H1 (cell line): Measurements from ENCODE around the gene CPEB1. TPM values are rescaled to one million over a fixed set of nuclear protein-coding genes. Genes with fewer than 3 reads are reported as not detected.

Experiments used
- CTCF ChIA-PET: fragments of 300-600 bp; sonication (Branson Sonifier 250); formaldehyde crosslinking; loops from one replicate; lab custom pipeline; 2021; ENCODE audit not compliant: partially characterized antibody; lab: Charles Lee
- POLR2A ChIA-PET: fragments of 300-600 bp; sonication (Branson Sonifier 250); formaldehyde crosslinking; loops from one replicate; lab custom pipeline; 2021; ENCODE audit warnings: inconsistent platforms; ENCODE audit not compliant: partially characterized antibody; lab: Charles Lee
- DNase-seq, 2 experiments: peaks; one replicate each; pipeline versions ENCODE4 v3.0.0 to v3.0.0-alpha.2; 2010 to 2022; ENCODE audit warnings: low spot score in 2 of 2, low read depth in 1 of 2, mixed read lengths in 1 of 2
- FAIRE-seq: peaks from 2 replicates; lab custom pipeline; 2011; peaks lifted over from hg19 to GRCh38; lab: Jason Lieb, UNC
- H2AFZ ChIP-seq: 2 replicates; pipeline ENCODE4 v1.8.1; 2012; ENCODE audit warnings: low read length, inconsistent platforms
- H2AK5ac ChIP-seq: 2 replicates; pipeline ENCODE4 v1.6.1; 2013; ENCODE audit warnings: low read depth, low read length
- H2BK120ac ChIP-seq: replicated peaks from 2 replicates; pipeline ENCODE3; 2013; ENCODE audit warnings: low read depth, low read length, inconsistent platforms
- H2BK12ac ChIP-seq: 2 replicates; pipeline ENCODE4 v1.6.1; 2013; ENCODE audit warnings: low read depth, low read length
- H2BK15ac ChIP-seq: 2 replicates; pipeline ENCODE4 v1.6.1; 2013; ENCODE audit warnings: low read length
- H2BK20ac ChIP-seq: 2 replicates; pipeline ENCODE4 v1.6.1; 2013; ENCODE audit warnings: low read length
- H2BK5ac ChIP-seq: 2 replicates; pipeline ENCODE4 v1.6.1; 2013; ENCODE audit warnings: low read depth, low read length
- H3K14ac ChIP-seq: 2 replicates; pipeline ENCODE4 v1.6.1; 2013; ENCODE audit warnings: inconsistent platforms; ENCODE audit not compliant: insufficient read length
- H3K18ac ChIP-seq: 2 replicates; pipeline ENCODE4 v1.6.1; 2013; ENCODE audit warnings: low read length; ENCODE audit errors: extremely low read depth
- H3K23ac ChIP-seq: 2 replicates; pipeline ENCODE4 v1.6.1; 2013; ENCODE audit warnings: inconsistent platforms; ENCODE audit not compliant: insufficient read length
- H3K23me2 ChIP-seq: 2 replicates; pipeline ENCODE4 v1.6.1; 2013; ENCODE audit warnings: low read depth, low read length
- H3K27ac ChIP-seq: 2 replicates; pipeline ENCODE4 v1.6.1; 2011; ENCODE audit warnings: low read depth, low read length, inconsistent platforms
- H3K27me3 ChIP-seq, 4 experiments: replicated peaks in 1 of 4; 1 replicate in 1 of 4; 2 replicates in 3 of 4; pipeline versions ENCODE4 v1.6.1 to v1.8.1; 2011 to 2013; ENCODE audit warnings: low read length in 3 of 4, mild to moderate bottlenecking in 3 of 4, inconsistent platforms in 2 of 4, mixed read lengths in 2 of 4, moderate library complexity in 1 of 4; ENCODE audit not compliant: control insufficient read depth in 3 of 4, insufficient read depth in 3 of 4; ENCODE audit errors: extremely low read depth in 1 of 4
- H3K36me3 ChIP-seq, 4 experiments: 2 replicates each; pipeline versions ENCODE4 v1.6.1 to v1.8.1; 2011 to 2013; ENCODE audit warnings: mild to moderate bottlenecking in 4 of 4, low read length in 3 of 4, moderate library complexity in 2 of 4, control low read depth in 1 of 4, inconsistent platforms in 1 of 4; ENCODE audit not compliant: insufficient read depth in 4 of 4, control insufficient read depth in 2 of 4
- H3K4ac ChIP-seq: replicated peaks from 2 replicates; pipeline ENCODE3; 2013; ENCODE audit warnings: low read length, low read depth, mixed read lengths, inconsistent platforms; ENCODE audit not compliant: insufficient read length
- H3K4me1 ChIP-seq, 4 experiments: replicated peaks in 1 of 4; 1 replicate in 1 of 4; 2 replicates in 3 of 4; pipeline versions ENCODE4 v1.6.1 to v1.8.1; 2011 to 2013; ENCODE audit warnings: low read length in 3 of 4, inconsistent platforms in 2 of 4, mixed read lengths in 1 of 4; ENCODE audit not compliant: insufficient read depth in 4 of 4, control insufficient read depth in 3 of 4
- H3K4me2 ChIP-seq, 2 experiments: 2 replicates each; pipeline versions ENCODE4 v1.6.1 to v1.8.1; 2011 to 2013; ENCODE audit warnings: low read depth in 2 of 2, low read length in 2 of 2, control low read depth in 1 of 2, inconsistent platforms in 1 of 2, mild to moderate bottlenecking in 1 of 2; ENCODE audit not compliant: insufficient read depth in 1 of 2
- H3K4me3 ChIP-seq, 4 experiments: fragments of 200-600, 300-600 bp in 1 of 4; sonication (generic), shearing (Covaris generic), sonication (Bioruptor Twin) in 1 of 4; 2 replicates each; pipeline versions ENCODE4 v1.5.1 to v1.8.1; 2011 to 2016; ENCODE audit warnings: low read length in 4 of 4, low read depth in 3 of 4, control low read depth in 2 of 4, inconsistent platforms in 2 of 4, mild to moderate bottlenecking in 2 of 4, mixed read lengths in 1 of 4, moderate library complexity in 1 of 4; ENCODE audit not compliant: insufficient read depth in 2 of 4; ENCODE audit errors: extremely low read depth in 1 of 4
- H3K56ac ChIP-seq: replicated peaks from 2 replicates; pipeline ENCODE3; 2013; ENCODE audit warnings: low read depth, mild to moderate bottlenecking, mixed read lengths, low read length, inconsistent platforms; ENCODE audit not compliant: insufficient read length
- H3K79me1 ChIP-seq: 2 replicates; pipeline ENCODE4 v1.6.1; 2013; ENCODE audit warnings: low read depth, low read length, control low read depth
- H3K79me2 ChIP-seq, 2 experiments: 2 replicates each; pipeline versions ENCODE4 v1.6.1 to v1.8.1; 2012 to 2013; ENCODE audit warnings: low read length in 2 of 2, mild to moderate bottlenecking in 2 of 2, inconsistent platforms in 1 of 2; ENCODE audit not compliant: insufficient read depth in 2 of 2, control insufficient read depth in 1 of 2
- H3K9ac ChIP-seq, 4 experiments: replicated peaks in 1 of 4; 1 replicate in 1 of 4; 2 replicates in 3 of 4; pipeline versions ENCODE4 v1.6.1 to v1.8.1; 2011 to 2013; ENCODE audit warnings: low read depth in 3 of 4, low read length in 3 of 4, control low read depth in 2 of 4, mild to moderate bottlenecking in 2 of 4, moderate library complexity in 2 of 4, inconsistent platforms in 1 of 4; ENCODE audit errors: extremely low read depth in 1 of 4
- H3K9me3 ChIP-seq, 2 experiments: 2 replicates each; pipeline versions ENCODE4 v1.6.1 to v1.8.1; 2012 to 2013; ENCODE audit warnings: mild to moderate bottlenecking in 2 of 2, moderate library complexity in 2 of 2, control low read depth in 1 of 2, inconsistent platforms in 1 of 2, low read depth in 1 of 2, low read length in 1 of 2, mixed read lengths in 1 of 2; ENCODE audit not compliant: insufficient read depth in 2 of 2
- H4K20me1 ChIP-seq, 2 experiments: replicated peaks in 1 of 2; 2 replicates each; pipeline versions ENCODE3 to v1.8.1; 2011 to 2013; ENCODE audit warnings: inconsistent platforms in 2 of 2, low read length in 2 of 2, mild to moderate bottlenecking in 1 of 2; ENCODE audit not compliant: insufficient read depth in 2 of 2, control insufficient read depth in 1 of 2
- H4K5ac ChIP-seq: 2 replicates; pipeline ENCODE4 v1.6.1; 2013; ENCODE audit warnings: low read length, low read depth, mixed read lengths, inconsistent platforms; ENCODE audit not compliant: insufficient read length
- H4K8ac ChIP-seq: 2 replicates; pipeline ENCODE4 v1.8.0; 2013; ENCODE audit warnings: mild to moderate bottlenecking, moderate library complexity, low read length, inconsistent platforms; ENCODE audit not compliant: insufficient read depth; ENCODE audit errors: extremely low read depth
- H4K91ac ChIP-seq: replicated peaks from 2 replicates; pipeline ENCODE3; 2013; ENCODE audit warnings: low read length, mixed read lengths, inconsistent platforms; ENCODE audit not compliant: insufficient read length
- BRCA1 ChIP-seq: IDR thresholded peaks from 2 replicates; pipeline ENCODE4 v1.6.1; 2012; ENCODE audit warnings: low read depth, low read length, improper control_type of control experiment
- CEBPB ChIP-seq: IDR thresholded peaks from 2 replicates; pipeline ENCODE4 v1.6.1; 2012; ENCODE audit warnings: low read depth, low read length
- CHD1 ChIP-seq: IDR thresholded peaks from 2 replicates; pipeline ENCODE4 v1.6.1; 2012; ENCODE audit warnings: low read depth, low read length, improper control_type of control experiment
- EGR1 ChIP-seq: IDR thresholded peaks from 2 replicates; pipeline ENCODE4 v1.6.1; 2011; ENCODE audit warnings: low read depth, low read length, borderline replicate concordance
- JUN ChIP-seq: IDR thresholded peaks from 2 replicates; pipeline ENCODE4 v1.6.1; 2011; ENCODE audit warnings: low read depth, mild to moderate bottlenecking, improper control_type of control experiment, low read length
- RNF2 ChIP-seq: fragments of 200-900, 300-1000 bp; sonication (generic); IDR thresholded peaks from 2 replicates; pipeline ENCODE4 v1.7.1; 2016; ENCODE audit warnings: borderline replicate concordance, low read depth, mild to moderate bottlenecking, antibody characterized with exemption, low read length; ENCODE audit not compliant: poor library complexity, severe bottlenecking; ENCODE audit errors: missing control alignments
- SIN3A ChIP-seq, 2 experiments: IDR thresholded peaks in 1 of 2; conservative IDR thresholded peaks in 1 of 2; 2 replicates each; pipeline ENCODE4 v1.6.1; 2011 to 2012; ENCODE audit warnings: low read length in 2 of 2, improper control_type of control experiment in 1 of 2, low read depth in 1 of 2, mild to moderate bottlenecking in 1 of 2
- SUZ12 ChIP-seq: fragments of 200-600 bp; sonication (generic); IDR thresholded peaks from 2 replicates; pipeline ENCODE4 v1.6.1; 2012; ENCODE audit warnings: mild to moderate bottlenecking, inconsistent platforms, low read length, moderate library complexity, mixed read lengths
- WGBS, 2 experiments: shearing (Covaris generic) in 1 of 2; methylation state at CpG; one replicate each; pipeline versions ENCODE4 v1.1.6 to v1.1.7; 2013 to 2015; ENCODE audit warnings: low lambda C conversion rate in 2 of 2, mixed read lengths in 2 of 2, inconsistent platforms in 1 of 2, low coverage in 1 of 2, missing lambda C conversion rate in 1 of 2; ENCODE audit not compliant: insufficient replicate concordance in 2 of 2, insufficient coverage in 1 of 2, insufficient read length in 1 of 2; ENCODE audit errors: extremely low coverage in 1 of 2, missing lambda C conversion rate in 1 of 2; 5-methylcytosine and 5-hydroxymethylcytosine counted together
- polyA plus RNA-seq, 7 experiments: library from polyadenylated mRNA; depleted of rRNA in 3 of 7; stranded (reverse) in 5 of 7; unstranded in 2 of 7; fragments of >200 nt in 5 of 7; fragments of 200-250 nt in 2 of 7; gene quantifications; 1 replicate in 5 of 7; 2 replicates in 1 of 7; 4 replicates in 1 of 7; pipeline versions ENCODE4 v1.2.1 to v1.2.3, GENCODE V29; 2011 to 2013; ENCODE audit warnings: missing spikeins in 2 of 7, mixed read lengths in 2 of 7
- total RNA-seq: library from RNA; stranded (reverse); fragmentation: NEBNext Ultra II Directional; extraction: Animal tissue kit (Norgen Biotek cat#: 25700); gene quantifications from 2 replicates; pipeline ENCODE4 v1.2.1, GENCODE V29; 2021

The CPEB1 gene
- total and polyA plus RNA-seq, 2 of the 8 experiments (the other 6 are each of a cell fraction or from before 2014, with no cell fraction given) = 4.4 to 4.5 TPM

GRCh38 chr15:82613747-82614146, 33.4 kb downstream of the CPEB1 start:
- no peaks in the 10 kb centered on the region for H3K27me3 ChIP-seq
- no peak overlapping the region for H2BK20ac ChIP-seq
- H3K18ac ChIP-seq = no peak overlapping the region
- no peak overlapping the region for H2BK120ac ChIP-seq
- ChIA-PET CTCF (interaction anchor here (1.8 kb wide), 1 partner anchor 8 kb away, joined by 9 read pairs; no protein-coding TSS in a partner anchor), POLR2A (interaction anchor here (1.1 kb wide), 2 partner anchors 71 to 76 kb away, joined by 3 read pairs; no protein-coding TSS in a partner anchor)
- no peak overlapping the region for H3K4me3 ChIP-seq
- H3K27ac ChIP-seq = no peak overlapping the region
- no peaks in the 10 kb centered on the region for H3K79me1 ChIP-seq
- H3K23ac ChIP-seq = no peak overlapping the region
- no peaks in the 10 kb centered on the region for H4K20me1 ChIP-seq
- no peak overlapping the region for H3K4me2 ChIP-seq
- no peak overlapping the region for H2BK15ac ChIP-seq
- H3K4me1 ChIP-seq = no peaks in the 10 kb centered on the region
- H4K8ac ChIP-seq = no peak overlapping the region
- no peak for TF ChIP-seq RNF2
- TF ChIP-seq SUZ12 = no peak
- TF ChIP-seq JUN = no peak
- TF ChIP-seq EGR1 = no peak
- no peak for TF ChIP-seq SIN3A (conservative IDR thresholded peaks at IDR 0.05 in 1 of 2, IDR thresholded peaks at IDR 0.05 in 1 of 2; ENCODE audit: low read depth in 1 of 2, low read length in 2 of 2)
- no peak for TF ChIP-seq CHD1
- TF ChIP-seq CEBPB = no peak
- no peak for TF ChIP-seq BRCA1
- TF ChIP-seq, all 59 proteins: peak for 0
- DNase-seq (no peak), FAIRE-seq (no peak)
- Histone ChIP-seq H3K4ac (no peak overlapping the region), H2BK12ac (no peak overlapping the region), H3K36me3 (no peaks in the 10 kb centered on the region), H2AK5ac (no peak overlapping the region), H3K9me3 (no peaks in the 10 kb centered on the region), H3K79me2 (no peaks in the 10 kb centered on the region), H4K91ac (no peak overlapping the region), H3K14ac (no peak overlapping the region), H2AFZ (no peak overlapping the region), H3K9ac (no peak overlapping the region), H4K5ac (no peak overlapping the region), H3K23me2 (no peaks in the 10 kb centered on the region), H2BK5ac (no peak overlapping the region), H3K56ac (no peak overlapping the region)
- 81% methylated on average over 12 of the region's 12 CpGs; no CpG with 5 or more reads in 1 of the 2 experiments for WGBS, 2 experiments
